ENCODE results near the gene JARID2. TPM values are rescaled to one million over a fixed set of nuclear protein-coding genes. Genes with fewer than 3 reads are reported as not detected.

JARID2 gene
- total and polyA plus RNA-seq, 2 of the 8 experiments (the other 6 are each of a cell fraction or from before 2014, with no cell fraction given): 60.1 to 239 TPM

GRCh38 chr6:15427331-15428070 is 181.6 kb downstream of the JARID2 start (continued):
- TF ChIP-seq CTCF (IDR thresholded peaks at IDR 0.05; ENCODE audit: control extremely low read depth in 1 of 3, insufficient read depth in 1 of 3, low read depth in 1 of 3, low read length in 3 of 3): no peak
- TF ChIP-seq JUN (IDR thresholded peaks at IDR 0.05; ENCODE audit: low read depth, low read length): no peak
- TF ChIP-seq CEBPB (IDR thresholded peaks at IDR 0.05; ENCODE audit: low read depth, low read length): no peak
- no peak for TF ChIP-seq BCL11A (IDR thresholded peaks at IDR 0.05; ENCODE audit: low read depth in 2 of 2, low read length in 2 of 2)
- TF ChIP-seq RNF2 (IDR thresholded peaks at IDR 0.05; ENCODE audit: borderline replicate concordance, low read depth, low read length, missing control alignments, poor library complexity, severe bottlenecking): no peak
- no peak for TF ChIP-seq TBP (IDR thresholded peaks at IDR 0.05; ENCODE audit: low read depth, low read length)
- TF ChIP-seq KDM1A (IDR thresholded peaks at IDR 0.05; ENCODE audit: borderline replicate concordance, low read length): no peak
- no peak for TF ChIP-seq JUND (IDR thresholded peaks at IDR 0.05; ENCODE audit: low read length)
